NB4 (cell line): ENCODE measurements around the gene CES2.

Source experiments
- DNase-seq: peaks from one replicate; pipeline ENCODE4 v3.0.0; 2010; ENCODE audit warnings: low read depth
- H3K4me3 ChIP-seq: one replicate; pipeline ENCODE4 v1.5.1; 2011; ENCODE audit warnings: mild to moderate bottlenecking, low read depth, low read length, moderate library complexity
- MYC ChIP-seq: IDR thresholded peaks from 2 replicates; pipeline ENCODE4 v1.6.1; 2011; ENCODE audit warnings: low read depth, low read length
- POLR2A ChIP-seq: IDR thresholded peaks from 2 replicates; pipeline ENCODE4 v1.6.1; 2011; ENCODE audit warnings: mild to moderate bottlenecking; ENCODE audit not compliant: insufficient read length; ENCODE audit errors: extremely low read depth
- TF ChIP-seq, protein P1 (sequence below): IDR thresholded peaks from 2 replicates; pipeline ENCODE4 v1.6.1; 2011; ENCODE audit warnings: low read depth, low read length
- TF ChIP-seq, protein P2 (sequence below): IDR thresholded peaks from one replicate; pipeline ENCODE4 v1.5.1; 2012; ENCODE audit warnings: low read depth, low read length

The CES2 gene

DNA sequence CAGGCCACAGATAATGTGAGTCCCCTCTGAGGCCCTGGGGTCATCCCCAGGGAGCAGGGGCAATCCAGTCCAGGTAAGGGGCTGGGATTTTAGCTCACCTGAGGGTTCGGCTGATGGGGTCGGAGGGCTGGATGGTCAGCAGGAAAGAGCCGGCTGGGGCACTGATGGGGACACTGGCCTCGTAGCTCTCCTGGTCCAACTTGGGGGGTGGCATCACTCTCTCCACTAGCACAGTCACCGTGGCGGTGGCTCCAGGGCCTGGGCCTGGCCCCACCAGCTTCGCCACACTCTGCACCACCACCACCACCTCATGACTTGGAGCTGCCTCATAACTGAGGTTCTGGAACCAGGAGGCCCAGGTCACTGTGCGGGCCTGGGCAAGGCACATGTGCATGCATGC, 23.5 kb upstream of the CES2 start:
- TF ChIP-seq POLR2A = no peak
- TF ChIP-seq, protein P1, sequence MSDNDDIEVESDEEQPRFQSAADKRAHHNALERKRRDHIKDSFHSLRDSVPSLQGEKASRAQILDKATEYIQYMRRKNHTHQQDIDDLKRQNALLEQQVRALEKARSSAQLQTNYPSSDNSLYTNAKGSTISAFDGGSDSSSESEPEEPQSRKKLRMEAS = no peak
- TF ChIP-seq MYC = no peak
- TF ChIP-seq, protein P2, sequence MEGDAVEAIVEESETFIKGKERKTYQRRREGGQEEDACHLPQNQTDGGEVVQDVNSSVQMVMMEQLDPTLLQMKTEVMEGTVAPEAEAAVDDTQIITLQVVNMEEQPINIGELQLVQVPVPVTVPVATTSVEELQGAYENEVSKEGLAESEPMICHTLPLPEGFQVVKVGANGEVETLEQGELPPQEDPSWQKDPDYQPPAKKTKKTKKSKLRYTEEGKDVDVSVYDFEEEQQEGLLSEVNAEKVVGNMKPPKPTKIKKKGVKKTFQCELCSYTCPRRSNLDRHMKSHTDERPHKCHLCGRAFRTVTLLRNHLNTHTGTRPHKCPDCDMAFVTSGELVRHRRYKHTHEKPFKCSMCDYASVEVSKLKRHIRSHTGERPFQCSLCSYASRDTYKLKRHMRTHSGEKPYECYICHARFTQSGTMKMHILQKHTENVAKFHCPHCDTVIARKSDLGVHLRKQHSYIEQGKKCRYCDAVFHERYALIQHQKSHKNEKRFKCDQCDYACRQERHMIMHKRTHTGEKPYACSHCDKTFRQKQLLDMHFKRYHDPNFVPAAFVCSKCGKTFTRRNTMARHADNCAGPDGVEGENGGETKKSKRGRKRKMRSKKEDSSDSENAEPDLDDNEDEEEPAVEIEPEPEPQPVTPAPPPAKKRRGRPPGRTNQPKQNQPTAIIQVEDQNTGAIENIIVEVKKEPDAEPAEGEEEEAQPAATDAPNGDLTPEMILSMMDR = no peak
- DNase-seq = no peak
- H3K4me3 ChIP-seq = no peak overlapping the region

DNA sequence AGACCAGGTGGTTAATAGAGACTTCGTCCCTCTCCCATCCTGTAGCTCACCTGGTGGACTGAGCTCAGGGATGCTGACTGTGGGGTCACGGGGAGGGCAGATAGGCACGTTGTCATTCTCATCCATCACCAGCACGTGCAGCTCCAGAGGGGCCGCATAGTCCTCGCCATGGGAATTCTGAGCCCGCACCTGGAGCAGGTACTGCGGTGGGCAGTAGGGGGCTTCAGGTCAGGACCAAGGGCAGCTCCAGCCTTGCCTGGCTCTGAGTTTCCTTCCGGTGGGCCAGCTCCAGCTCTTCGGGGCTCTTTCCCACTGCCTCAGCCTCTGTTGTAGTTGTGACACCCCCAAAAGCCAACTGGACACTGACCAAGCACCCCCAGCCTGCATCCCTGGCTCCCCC, 22.2 kb upstream of the CES2 start:
- no peak for DNase-seq
- no peak for TF ChIP-seq POLR2A
- TF ChIP-seq, protein P1 = no peak
- no peak for TF ChIP-seq MYC
- TF ChIP-seq, protein P2 = no peak
- H3K4me3 ChIP-seq = no peak overlapping the region

DNA sequence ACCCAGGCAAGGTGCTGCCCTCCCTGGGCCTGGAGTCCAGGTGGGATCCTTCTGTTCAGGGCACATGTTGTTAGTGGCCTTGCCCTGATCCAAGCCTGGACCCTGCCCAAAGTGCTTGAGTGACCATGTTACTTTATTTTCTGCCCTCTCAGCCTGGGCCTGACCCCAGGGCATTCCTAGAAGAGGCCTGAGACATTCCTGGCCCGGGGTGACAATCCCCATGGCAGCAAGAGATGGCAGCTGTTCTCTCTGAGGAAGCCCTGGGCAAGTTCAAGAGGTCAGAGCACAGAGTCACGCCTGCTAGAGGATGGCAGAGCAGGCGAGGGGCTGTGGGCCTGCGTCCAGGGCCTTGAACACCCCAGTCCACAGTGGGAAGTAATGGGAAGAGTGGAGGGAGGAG, 21.6 kb upstream of the CES2 start:
- TF ChIP-seq MYC = no peak
- TF ChIP-seq, protein P2 = no peak
- TF ChIP-seq, protein P1 = no peak
- no peak for TF ChIP-seq POLR2A
- no peak for DNase-seq
- H3K4me3 ChIP-seq = no peak overlapping the region

DNA sequence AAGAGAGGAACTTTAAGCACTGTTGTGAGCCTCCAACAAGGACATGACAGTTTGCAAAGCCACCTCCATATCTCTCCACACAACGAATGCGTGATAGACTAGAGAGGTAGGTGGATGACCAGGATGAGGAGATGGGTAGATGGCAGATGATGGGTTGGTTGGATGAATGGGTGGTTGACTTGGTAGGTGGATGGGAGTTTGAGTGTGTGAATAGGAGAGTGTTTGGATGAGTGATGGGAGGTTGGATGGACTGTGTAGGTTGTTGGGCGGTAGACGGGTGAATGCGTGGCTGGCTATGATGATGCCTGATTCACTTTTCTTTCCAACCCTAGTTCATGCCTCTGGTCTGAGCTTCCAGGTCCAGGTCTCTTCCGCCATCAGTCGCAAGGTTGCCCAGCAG, 20.8 kb upstream of the CES2 start:
- no peak for DNase-seq

DNA sequence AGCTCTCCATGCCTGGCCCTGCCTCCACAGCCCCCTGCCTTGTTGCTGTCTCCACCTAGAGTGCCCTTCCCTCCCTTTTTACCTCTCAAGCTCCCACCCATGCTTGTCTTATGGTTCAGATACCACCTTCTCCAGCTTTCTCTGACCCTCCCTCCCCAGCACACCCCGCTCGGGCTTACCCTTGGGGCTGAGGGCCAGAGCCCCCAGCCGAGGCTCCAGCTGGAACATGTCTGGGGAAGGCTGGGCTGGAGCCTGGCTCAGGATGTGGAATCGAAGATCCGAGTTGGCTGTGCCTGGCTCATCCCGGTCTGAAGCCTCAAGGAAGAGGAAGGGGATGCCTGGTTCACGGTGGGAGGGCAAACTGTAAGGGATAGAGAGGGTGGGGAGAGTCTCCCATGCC, 20.3 kb upstream of the CES2 start:
- TF ChIP-seq MYC = no peak
- TF ChIP-seq, protein P1 = no peak
- no peak for TF ChIP-seq POLR2A
- no peak overlapping the region for H3K4me3 ChIP-seq
- DNase-seq = no peak

More for the DNA sequence above, 20.8 kb upstream of the CES2 start:
- TF ChIP-seq POLR2A (no peak), MYC (no peak)
- TF ChIP-seq, protein P2 = no peak
- TF ChIP-seq, protein P1 = no peak
- no peak overlapping the region for H3K4me3 ChIP-seq

DNA sequence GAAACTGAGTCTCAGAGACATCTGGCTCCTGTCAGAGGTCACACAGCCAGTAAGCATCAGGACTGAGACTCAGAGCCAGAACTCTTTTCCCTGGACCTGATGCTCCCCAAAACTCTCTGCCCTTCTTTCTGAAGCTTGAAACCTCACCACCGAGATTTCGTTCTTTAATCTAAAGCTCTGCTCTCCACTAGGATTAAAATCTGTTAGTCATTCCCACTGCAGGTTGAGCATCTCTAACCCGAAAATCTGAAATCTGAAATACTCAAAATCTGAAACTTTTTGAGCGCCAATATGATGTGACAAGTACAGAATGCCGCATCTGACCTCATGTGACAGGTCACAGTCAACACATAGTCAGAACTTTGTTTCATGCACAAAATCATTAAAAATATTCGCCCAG, 18.8 kb upstream of the CES2 start:
- no peak overlapping the region for H3K4me3 ChIP-seq
- TF ChIP-seq MYC (no peak), POLR2A (no peak)
- TF ChIP-seq, protein P2 = no peak
- TF ChIP-seq, protein P1 = no peak
- no peak for DNase-seq
